ENCODE data around the gene XG. TPM values are rescaled to one million over a fixed set of nuclear protein-coding genes. Genes with fewer than 3 reads are reported as not detected.
A peak's percentile ranks its signal among the peaks of the same experiment; 100 is the strongest.

The XG gene
- total RNA-seq, 4 donors from 2014 or later = 0.12 to 3.5 (median 0.28) TPM; not detected in 1

GRCh38 chrX:2710041-2710840, 41.6 kb upstream of the XG start:
- no peak for TF ChIP-seq CTCF (IDR thresholded peaks at IDR 0.05)
- ATAC-seq (ENCODE audit: low FRiP score) = peak; percentile 74
- DNase-seq (ENCODE audit: low spot score) = no peak

GRCh38 chrX:2711441-2711840, 40.4 kb upstream of the XG start:
- ATAC-seq (ENCODE audit: low FRiP score) (no peak), DNase-seq (ENCODE audit: low spot score) (no peak)
- no peak for TF ChIP-seq CTCF (IDR thresholded peaks at IDR 0.05)

GRCh38 chrX:2712428-2712827, 39.4 kb upstream of the XG start:
- ATAC-seq (ENCODE audit: low FRiP score) (no peak), DNase-seq (ENCODE audit: low spot score) (no peak)
- no peak for TF ChIP-seq CTCF (IDR thresholded peaks at IDR 0.05)

GRCh38 chrX:2712890-2713840, 38.7 kb upstream of the XG start:
- DNase-seq (ENCODE audit: low spot score) (no peak), ATAC-seq (ENCODE audit: low FRiP score) (no peak)
- no peak for TF ChIP-seq CTCF (IDR thresholded peaks at IDR 0.05)

- DNase-seq (ENCODE audit: low spot score) (no peak), ATAC-seq (ENCODE audit: low FRiP score) (no peak)
- no peak for TF ChIP-seq CTCF (IDR thresholded peaks at IDR 0.05)
Observed at GRCh38 chrX:2714551-2714950, 37.3 kb upstream of the XG start.

GRCh38 chrX:2715066-2715600, 36.7 kb upstream of the XG start:
- ATAC-seq (ENCODE audit: low FRiP score) (no peak), DNase-seq (ENCODE audit: low spot score) (no peak)
- no peak for TF ChIP-seq CTCF (IDR thresholded peaks at IDR 0.05)
